ENCODE results near the gene RTN4RL1.

RTN4RL1 gene

GRCh38 chr17:1948517-1948825 is 76.7 kb downstream of the RTN4RL1 start:
- no peak for DNase-seq (ENCODE audit: low read depth in 3 of 3)

DNA sequence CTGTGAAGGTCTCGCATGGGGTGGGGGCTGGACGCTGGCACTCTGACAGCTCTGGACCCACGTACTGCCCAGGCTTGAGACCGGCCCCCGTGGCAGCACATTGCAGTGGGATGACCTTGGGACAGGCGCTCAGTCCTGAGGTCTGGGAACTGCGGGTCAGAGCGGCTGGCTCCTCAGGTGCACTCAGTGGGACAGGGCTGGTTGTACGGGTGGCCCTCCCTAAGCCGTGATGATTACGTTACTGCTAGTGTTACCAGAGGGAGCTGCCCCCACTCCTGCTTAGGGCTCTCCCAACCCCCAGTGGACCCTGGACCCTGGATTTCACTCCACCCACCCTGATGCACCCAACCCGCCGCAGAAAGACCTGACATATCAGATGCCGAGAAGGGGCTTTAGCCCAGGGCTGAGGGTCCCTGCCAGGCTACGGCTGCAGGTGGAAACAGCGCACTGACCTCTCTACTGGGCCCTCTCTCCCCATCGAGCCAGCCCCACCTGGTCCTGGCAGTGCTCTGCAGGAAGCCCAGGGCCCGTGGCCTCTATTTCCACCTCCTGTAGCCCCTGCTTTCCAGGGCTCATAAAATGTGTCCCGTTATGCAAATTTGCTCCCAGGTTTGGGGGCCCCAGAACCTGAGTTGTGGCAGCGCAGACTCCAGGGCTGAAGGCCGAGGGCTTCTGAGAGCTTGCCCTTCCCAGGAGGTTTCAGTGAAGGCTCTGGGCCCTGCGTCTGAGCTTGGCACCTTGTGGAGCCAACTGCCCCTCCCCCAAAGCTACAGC is 77.2 kb downstream of the RTN4RL1 start:
- DNase-seq (ENCODE audit: low read depth in 3 of 3) = no peak

GRCh38 chr17:1947229-1947742 is 77.8 kb downstream of the RTN4RL1 start:
- no peak for DNase-seq (ENCODE audit: low read depth in 3 of 3)

- no peak for DNase-seq (ENCODE audit: low read depth in 3 of 3)
Measured at GRCh38 chr17:1946021-1946932, 78.9 kb downstream of the RTN4RL1 start.

DNA sequence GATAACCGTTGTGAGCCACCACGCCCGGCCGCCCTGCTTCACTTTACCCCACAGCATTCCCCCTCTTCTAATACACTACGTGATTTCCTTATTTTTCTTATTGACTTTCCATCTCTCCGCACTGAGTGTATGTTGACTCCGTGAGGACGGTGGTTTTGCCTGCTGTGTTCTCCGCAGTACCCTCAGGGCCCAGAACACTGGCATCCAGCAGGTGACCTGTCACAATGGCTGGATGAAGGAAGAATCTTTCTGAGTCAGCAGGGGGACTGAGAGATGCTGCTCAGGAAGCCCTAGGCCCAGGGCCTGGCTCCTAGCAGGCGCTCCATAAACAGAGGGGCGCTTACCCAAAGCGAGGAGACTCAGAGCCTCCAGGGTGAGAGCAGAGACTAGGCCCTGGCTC is 79.5 kb downstream of the RTN4RL1 start:
- DNase-seq (ENCODE audit: low read depth in 3 of 3) = no peak

DNA sequence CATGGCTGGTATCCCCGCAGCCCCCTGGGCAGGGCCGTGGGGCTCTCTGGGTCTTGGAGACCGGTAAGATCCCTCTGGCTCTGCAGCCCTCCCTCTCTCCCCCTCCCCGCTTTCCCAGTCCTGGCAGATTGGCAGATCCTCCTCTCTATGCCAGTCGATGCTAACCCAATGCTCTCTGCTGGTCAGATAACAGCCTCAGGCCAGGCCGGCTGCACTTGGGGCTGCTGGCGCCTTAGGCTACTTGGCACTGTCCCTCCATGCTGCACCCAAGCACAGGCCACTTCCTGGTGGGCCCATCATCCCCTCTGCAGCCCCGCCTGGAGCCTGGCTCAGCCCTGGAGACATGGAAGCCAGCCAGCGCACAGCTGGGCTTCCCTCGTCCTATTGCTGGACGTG is 81.7 kb downstream of the RTN4RL1 start:
- no peak for DNase-seq (ENCODE audit: low read depth in 3 of 3)

- DNase-seq (ENCODE audit: low read depth in 3 of 3) = no peak
Measured at GRCh38 chr17:1942666-1943435, 82.3 kb downstream of the RTN4RL1 start.

DNA sequence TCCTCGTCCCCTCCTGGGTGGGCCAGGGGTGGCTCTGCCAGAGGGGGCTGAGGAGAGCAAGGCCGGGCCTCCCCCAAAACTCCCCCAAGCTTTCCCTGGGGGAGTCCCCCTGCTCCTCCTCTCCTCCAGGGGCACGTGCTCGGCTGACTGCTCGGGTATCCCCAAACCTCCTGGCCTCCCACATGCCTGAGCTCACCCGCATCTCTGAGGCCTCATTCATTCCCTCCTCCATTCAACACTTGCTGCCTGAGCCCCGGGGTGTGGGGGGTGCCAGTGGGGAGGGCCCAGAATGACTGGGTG is 83.1 kb downstream of the RTN4RL1 start:
- DNase-seq (ENCODE audit: low read depth in 3 of 3) = no peak

GRCh38 chr17:1941272-1942065 is 83.7 kb downstream of the RTN4RL1 start:
- DNase-seq (ENCODE audit: low read depth in 3 of 3) = no peak

GRCh38 chr17:1940810-1941185 is 84.3 kb downstream of the RTN4RL1 start:
- DNase-seq (ENCODE audit: low read depth in 3 of 3) = no peak

GRCh38 chr17:1939981-1940809 is 84.9 kb downstream of the RTN4RL1 start:
- DNase-seq (ENCODE audit: low read depth in 3 of 3) = no peak

GRCh38 chr17:1937461-1937860 is 87.7 kb downstream of the RTN4RL1 start:
- no peak for DNase-seq (ENCODE audit: low read depth in 3 of 3)

- no peak for DNase-seq (ENCODE audit: low read depth in 3 of 3)
Measured at GRCh38 chr17:1936766-1937165, 88.4 kb downstream of the RTN4RL1 start.

DNA sequence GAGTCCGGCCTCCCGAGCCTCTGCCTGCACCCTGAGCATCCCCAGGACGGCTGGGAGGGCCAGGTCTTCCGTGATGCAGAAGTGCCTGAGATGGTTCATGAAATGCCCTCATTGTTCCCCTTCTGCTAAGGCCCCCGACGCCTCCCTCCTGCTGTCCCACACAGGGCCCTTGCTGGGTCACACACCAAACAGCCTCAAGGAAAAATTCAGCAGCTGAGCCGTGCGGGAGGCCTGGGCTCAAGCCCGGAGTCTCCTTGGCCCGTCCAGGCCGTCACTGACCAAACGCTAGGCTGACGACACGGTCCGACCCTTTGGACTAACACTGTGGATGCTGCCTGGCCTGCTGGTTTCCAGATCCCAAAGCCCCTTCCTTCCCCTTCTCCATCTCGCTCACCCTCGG is 90.2 kb downstream of the RTN4RL1 start:
- DNase-seq (ENCODE audit: low read depth in 3 of 3) = no peak

DNA sequence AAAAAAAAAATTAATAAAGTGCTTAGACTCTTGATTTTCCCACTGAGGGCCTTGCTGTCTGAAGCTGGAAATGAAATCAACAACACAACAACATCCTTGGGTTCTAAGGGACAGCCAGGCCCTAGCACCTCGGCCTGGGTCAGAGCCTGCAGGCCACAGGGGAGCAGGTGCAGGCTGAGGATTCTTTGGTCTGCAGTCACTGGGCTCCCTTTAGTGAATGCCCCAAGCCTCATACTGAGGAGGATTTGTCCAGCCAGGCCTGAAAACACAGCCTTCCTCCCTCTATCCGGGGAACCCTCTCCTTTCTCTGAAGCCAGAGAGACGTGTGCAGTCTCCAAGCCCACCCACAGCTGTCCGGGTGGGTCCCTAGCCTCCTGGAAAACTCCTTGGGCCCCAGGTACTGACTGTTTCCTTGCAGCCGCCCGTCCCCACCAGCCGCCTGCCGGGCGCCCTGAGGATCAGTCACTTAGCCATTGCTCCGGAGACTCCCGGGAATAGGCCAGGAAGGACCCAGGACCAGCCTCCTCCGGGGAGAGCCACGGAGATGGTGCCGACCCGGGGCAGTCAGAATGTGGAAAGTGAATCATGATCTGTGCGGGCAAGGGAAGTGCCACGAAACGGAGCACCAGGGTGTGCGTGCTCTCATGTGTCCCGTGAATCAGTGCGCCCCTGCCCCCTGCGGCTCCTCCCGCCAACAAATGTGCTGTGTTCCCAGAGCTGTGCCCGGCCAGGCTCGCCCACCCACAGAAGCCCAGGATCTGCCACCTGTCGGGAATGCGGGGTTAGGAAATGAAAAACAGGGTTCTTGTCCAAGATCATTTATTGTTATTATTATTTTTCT is 91.0 kb downstream of the RTN4RL1 start:
- no peak for DNase-seq (ENCODE audit: low read depth in 3 of 3)

DNA sequence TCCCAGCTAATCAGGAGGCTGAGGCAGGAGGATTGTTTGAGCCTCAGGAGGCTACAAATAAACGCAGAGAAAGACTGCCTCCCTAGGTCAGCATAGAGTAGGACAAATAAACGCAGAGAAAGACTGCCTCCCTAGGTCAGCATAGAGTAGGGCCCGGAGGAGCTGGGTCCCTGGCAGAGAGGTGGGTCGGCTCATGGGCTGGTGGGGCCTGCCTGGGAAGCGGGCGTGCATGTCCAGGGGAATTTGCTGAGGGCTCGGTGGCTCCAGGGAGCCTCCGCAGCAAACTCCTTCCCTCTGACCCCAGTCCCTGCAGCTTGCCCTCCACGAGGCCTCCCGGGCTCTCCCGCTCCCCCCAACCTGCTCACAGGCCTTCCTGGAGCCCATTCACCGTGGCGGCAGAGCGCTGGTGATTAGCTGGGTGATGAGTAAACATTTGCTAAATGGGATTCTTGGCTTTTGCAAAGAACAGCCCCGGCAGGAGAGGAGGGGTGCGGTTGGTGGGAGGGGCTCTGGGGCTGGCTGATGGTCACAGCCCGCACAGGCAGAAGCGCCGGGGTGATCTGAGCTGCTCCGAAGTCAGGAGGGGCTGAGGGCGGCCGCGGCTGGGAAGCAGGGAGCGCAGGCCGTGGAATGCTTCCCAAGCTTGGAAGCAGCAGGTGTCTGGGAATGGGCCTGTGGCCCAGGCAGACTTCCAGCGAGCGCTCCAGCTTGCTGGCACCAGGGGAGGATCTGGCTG is 93.1 kb downstream of the RTN4RL1 start:
- DNase-seq (ENCODE audit: low read depth in 3 of 3) = no peak

- no peak for DNase-seq (ENCODE audit: low read depth in 3 of 3)
Measured at GRCh38 chr17:1930337-1930645, 94.8 kb downstream of the RTN4RL1 start.

- no peak for DNase-seq (ENCODE audit: low read depth in 3 of 3)
Measured at GRCh38 chr17:1928976-1929375, 96.2 kb downstream of the RTN4RL1 start.

DNA sequence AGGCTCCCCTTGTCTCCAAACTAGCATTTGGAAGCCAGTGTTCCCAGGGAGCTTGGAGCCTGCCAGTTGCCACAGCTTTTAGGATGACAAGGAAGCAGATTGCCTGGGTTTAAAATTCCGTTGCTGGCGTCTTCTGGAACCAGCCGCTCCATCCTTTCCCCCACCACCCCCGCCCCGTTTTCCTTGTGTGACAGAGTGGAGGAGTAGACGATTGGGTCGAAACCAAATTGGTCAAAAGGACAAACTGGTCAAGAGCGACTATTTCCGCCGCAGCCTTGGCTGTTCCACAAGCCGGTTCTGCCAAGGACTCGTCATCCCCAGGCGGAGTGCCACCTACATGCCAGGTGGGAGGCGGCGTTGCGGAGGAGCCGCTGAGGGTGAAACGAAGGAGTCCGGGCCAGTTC is 104.2 kb downstream of the RTN4RL1 start:
- no peak for DNase-seq (ENCODE audit: low read depth in 3 of 3)

Measured in stimulated activated CD4-positive, alpha-beta T cell treated with anti-CD3 and anti-CD28 coated beads, TNF-alpha, amount 100 ng/mL, for 4 hours (primary cell).